ENCODE data around the gene PPCDC. TPM values are rescaled to one million over a fixed set of nuclear protein-coding genes. Genes with fewer than 3 reads are reported as not detected.

Gene PPCDC
- total RNA-seq, 6 experiments from 2014 or later, result 9.8 to 12.3 (median 11.2) TPM

DNA sequence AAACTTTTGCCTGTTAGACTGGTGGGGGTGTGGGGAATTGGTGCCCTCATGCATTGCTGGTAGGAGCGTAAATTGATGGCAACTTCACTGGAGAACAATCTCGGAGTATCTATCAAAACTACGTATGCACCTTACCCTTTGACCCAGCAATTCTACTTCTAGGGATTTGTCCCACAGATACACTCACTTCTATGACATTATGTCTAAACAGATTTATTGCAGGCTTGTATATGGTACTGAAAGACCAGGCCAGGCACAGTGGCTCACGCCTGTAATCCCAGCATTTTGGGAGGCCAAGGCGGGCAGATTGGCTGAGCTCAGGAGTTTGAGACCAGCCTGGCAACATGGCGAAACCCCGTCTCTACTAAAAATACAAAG lies 30.3 kb downstream of the PPCDC start:
- Mint-ChIP-seq H3K9me3 (no peaks in the 10 kb centered on the region), H3K4me3 (no peak overlapping the region), H3K4me1 (ENCODE audit: low read depth) (peaks cover 6% of the 10 kb centered on the region), H3K27ac (no peak overlapping the region), H3K27me3 (ENCODE audit: insufficient read depth) (no peaks in the 10 kb centered on the region), H3K36me3 (ENCODE audit: low read depth) (0 out of 2 replicates have a peak, but pooled peaks cover 2% of the 10 kb centered on the region)
- TF ChIP-seq, protein P1, sequence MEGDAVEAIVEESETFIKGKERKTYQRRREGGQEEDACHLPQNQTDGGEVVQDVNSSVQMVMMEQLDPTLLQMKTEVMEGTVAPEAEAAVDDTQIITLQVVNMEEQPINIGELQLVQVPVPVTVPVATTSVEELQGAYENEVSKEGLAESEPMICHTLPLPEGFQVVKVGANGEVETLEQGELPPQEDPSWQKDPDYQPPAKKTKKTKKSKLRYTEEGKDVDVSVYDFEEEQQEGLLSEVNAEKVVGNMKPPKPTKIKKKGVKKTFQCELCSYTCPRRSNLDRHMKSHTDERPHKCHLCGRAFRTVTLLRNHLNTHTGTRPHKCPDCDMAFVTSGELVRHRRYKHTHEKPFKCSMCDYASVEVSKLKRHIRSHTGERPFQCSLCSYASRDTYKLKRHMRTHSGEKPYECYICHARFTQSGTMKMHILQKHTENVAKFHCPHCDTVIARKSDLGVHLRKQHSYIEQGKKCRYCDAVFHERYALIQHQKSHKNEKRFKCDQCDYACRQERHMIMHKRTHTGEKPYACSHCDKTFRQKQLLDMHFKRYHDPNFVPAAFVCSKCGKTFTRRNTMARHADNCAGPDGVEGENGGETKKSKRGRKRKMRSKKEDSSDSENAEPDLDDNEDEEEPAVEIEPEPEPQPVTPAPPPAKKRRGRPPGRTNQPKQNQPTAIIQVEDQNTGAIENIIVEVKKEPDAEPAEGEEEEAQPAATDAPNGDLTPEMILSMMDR (IDR thresholded peaks at IDR 0.05), result no peak
- DNase-seq, result no peak

DNA sequence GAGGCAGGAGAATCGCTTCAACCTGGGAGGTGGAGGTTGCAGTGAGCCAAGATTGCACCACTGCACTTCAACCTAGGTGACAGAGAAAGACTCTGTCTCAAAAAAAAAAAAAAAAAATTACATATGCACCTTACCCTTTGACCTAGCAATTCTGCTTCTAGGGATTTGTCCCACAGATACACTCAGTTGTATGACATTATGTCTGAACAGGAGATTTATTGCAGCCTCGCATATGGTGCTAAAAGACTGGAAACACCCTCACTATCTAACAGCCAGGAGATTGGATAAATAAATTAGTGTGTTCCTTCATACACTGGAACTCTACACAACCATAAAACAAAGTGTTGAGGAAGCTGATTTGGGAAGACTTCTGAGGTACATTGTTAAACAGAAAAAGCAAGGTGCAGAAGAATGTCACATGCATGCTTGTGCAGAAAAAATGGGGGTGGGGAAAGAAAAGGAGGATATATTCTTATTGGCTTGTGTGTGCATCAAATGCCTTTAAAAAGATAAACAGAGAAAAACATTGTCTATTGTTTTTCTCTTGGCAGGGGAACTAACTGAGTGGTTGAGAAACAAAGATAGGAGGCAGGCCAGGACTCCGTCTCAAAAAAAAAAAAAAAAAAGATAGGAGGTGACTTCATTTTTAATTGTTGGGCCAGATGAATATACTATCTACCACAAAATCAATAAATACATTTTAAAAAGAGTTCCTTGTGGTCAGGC lies 30.9 kb downstream of the PPCDC start:
- no peak for DNase-seq
- H3K9me3 Mint-ChIP-seq, result no peaks in the 10 kb centered on the region
- no peaks in the 10 kb centered on the region for H3K27me3 Mint-ChIP-seq (ENCODE audit: insufficient read depth)
- H3K27ac Mint-ChIP-seq, result no peak overlapping the region
- no peak overlapping the region for H3K4me3 Mint-ChIP-seq
- H3K4me1 Mint-ChIP-seq (ENCODE audit: low read depth), result peaks cover 6% of the 10 kb centered on the region
- TF ChIP-seq, protein P1 (IDR thresholded peaks at IDR 0.05), result no peak
- H3K36me3 Mint-ChIP-seq (ENCODE audit: low read depth), result no peaks in the 10 kb centered on the region

DNA sequence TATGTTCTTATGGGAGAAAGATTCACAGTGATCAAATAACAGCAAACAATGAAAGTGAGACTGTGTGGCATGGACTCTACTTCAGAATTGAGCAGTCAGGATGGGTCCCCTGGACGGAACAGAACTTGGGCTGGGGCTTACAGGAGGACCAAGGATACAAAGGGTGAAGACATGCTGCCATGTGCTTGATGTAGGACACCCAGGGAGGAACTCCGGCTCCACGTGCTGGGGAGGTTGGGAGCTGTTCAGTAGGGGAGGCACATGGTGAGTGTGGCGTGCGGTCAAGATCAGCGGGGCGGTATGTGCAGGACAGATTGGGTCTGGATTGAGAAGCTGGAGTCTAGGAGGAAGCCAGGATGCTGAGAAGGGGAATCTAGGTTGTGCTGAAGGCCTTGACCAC lies 32.6 kb downstream of the PPCDC start:
- no peaks in the 10 kb centered on the region for H3K36me3 Mint-ChIP-seq (ENCODE audit: low read depth)
- peaks cover 9% of the 10 kb centered on the region for H3K4me1 Mint-ChIP-seq (ENCODE audit: low read depth)
- DNase-seq, result no peak
- H3K9me3 Mint-ChIP-seq, result no peaks in the 10 kb centered on the region
- no peak overlapping the region for H3K27ac Mint-ChIP-seq
- TF ChIP-seq, protein P1 (IDR thresholded peaks at IDR 0.05), result no peak
- H3K4me3 Mint-ChIP-seq, result no peak overlapping the region
- no peaks in the 10 kb centered on the region for H3K27me3 Mint-ChIP-seq (ENCODE audit: insufficient read depth)

DNA sequence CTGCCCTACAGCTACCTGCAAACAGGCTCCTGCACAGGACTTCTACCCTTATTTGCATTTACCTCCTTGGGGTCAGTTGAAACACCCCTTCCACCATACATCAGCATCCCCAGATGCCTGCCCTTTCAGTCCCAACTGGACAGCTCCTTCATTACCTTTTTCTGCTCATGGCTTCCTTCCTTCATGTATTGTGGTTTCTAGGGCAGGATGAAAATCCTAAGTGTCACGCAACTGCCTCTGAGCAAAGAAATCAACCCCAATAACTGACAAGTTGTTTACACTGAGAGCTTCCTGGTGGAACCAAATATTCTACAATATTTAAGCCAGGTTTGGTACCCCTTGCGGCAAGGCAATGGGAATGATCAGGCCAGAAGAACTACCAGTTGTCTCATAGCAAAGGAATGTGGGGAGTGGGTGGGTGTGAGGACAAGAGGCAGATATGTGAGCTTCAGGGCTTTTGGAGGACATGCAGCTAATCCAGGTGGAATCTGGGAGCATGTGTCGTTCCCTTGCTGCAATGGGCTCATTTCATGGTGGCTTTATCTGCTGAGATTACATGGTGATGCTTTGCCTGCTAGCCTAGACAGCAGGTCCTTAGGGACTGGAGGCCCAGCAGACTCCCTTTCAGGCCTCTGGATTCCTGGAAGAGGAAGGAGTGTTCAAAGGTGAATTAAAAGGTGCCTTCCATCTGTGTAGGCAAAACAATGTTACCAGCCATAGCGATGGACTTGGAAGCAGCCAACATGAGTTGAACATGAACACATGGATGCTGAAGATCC lies 34.9 kb downstream of the PPCDC start:
- TF ChIP-seq, protein P1 (IDR thresholded peaks at IDR 0.05), result no peak
- Mint-ChIP-seq H3K36me3 (ENCODE audit: low read depth) (no peaks in the 10 kb centered on the region; the same call in 1 of the 2 replicates), H3K27me3 (ENCODE audit: insufficient read depth) (peaks cover 3% of the 10 kb centered on the region; the same call in 1 of the 2 replicates), H3K27ac (no peak overlapping the region), H3K9me3 (no peaks in the 10 kb centered on the region), H3K4me1 (ENCODE audit: low read depth) (peaks cover 26% of the 10 kb centered on the region), H3K4me3 (no peak overlapping the region)
- no peak for DNase-seq

DNA sequence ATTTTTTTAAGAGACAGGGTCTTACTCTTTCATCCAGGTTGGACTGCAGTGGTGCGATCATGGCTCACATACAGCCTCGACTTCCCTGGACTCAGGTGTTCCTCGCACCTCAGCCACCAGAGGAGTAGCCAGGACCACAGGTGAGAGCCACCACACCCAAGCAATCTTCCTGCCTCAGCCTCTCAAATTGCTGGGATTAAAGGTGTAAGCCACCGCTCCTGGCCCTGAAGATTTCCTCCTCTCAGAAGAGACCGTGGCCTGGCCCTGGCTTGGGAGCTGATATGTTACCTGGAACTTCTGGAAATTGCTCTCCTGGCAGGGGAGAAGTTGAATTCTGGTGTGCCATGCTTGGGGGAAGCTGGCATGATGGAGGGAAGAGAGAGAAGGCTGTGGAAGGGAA lies 36.2 kb downstream of the PPCDC start:
- peaks cover 37% of the 10 kb centered on the region for H3K4me1 Mint-ChIP-seq (ENCODE audit: low read depth)
- no peak overlapping the region for H3K4me3 Mint-ChIP-seq
- H3K9me3 Mint-ChIP-seq, result no peaks in the 10 kb centered on the region
- no peak overlapping the region for H3K27ac Mint-ChIP-seq
- no peak for DNase-seq
- TF ChIP-seq, protein P1 (IDR thresholded peaks at IDR 0.05), result no peak
- H3K36me3 Mint-ChIP-seq (ENCODE audit: low read depth), result no peaks in the 10 kb centered on the region; the same call in 1 of the 2 replicates
- peaks cover 4% of the 10 kb centered on the region; the same call in 1 of the 2 replicates for H3K27me3 Mint-ChIP-seq (ENCODE audit: insufficient read depth)
